ENCODE results near the gene ASPSCR1. TPM values are rescaled to one million over a fixed set of nuclear protein-coding genes. Genes with fewer than 3 reads are reported as not detected.
A peak's percentile ranks its signal among the peaks of the same experiment; 100 is the strongest.

ASPSCR1 gene
- total RNA-seq, 1 donor from 2014 or later: 30.4 TPM

DNA sequence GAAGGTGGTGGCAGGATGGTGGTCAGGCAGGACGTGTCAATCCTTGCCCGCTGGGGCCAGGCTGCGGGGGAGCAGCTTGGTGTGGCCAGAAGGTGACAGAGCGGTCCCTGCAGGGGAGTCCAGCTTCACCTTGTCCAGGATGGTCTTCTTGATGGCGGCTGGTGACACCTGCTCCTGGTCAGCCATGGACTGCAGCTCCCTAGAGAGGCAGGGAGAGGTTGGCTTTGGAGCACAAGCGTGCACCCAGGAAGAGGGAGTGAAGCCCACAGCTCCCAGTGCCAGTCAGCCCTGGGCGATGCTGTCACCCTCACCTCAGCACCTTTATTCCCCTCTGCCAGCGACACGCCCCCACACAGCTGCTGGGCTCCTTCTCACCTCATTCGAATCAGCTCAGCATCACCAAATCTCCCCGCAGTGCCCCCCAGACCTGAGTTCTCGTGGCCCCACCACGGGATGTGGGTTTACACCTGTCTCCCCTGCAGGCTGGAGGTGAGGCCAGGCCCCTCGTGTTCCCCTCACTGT, 44.2 kb upstream of the ASPSCR1 start:
- H3K27me3 Mint-ChIP-seq (ENCODE audit: low read depth): no peaks in the 10 kb centered on the region
- peaks cover 10% of the 10 kb centered on the region for H3K36me3 Mint-ChIP-seq (ENCODE audit: low read depth)
- no peak for TF ChIP-seq CTCF (IDR thresholded peaks at IDR 0.05)
- peaks cover 30% of the 10 kb centered on the region for H3K4me1 Mint-ChIP-seq (ENCODE audit: low read depth)
- peak; percentile 94 for DNase-seq (ENCODE audit: low spot score)
- no peak overlapping the region for H3K4me3 Mint-ChIP-seq (ENCODE audit: unreplicated experiment)
- no peak overlapping the region for H3K27ac Mint-ChIP-seq (ENCODE audit: unreplicated experiment)
- H3K9me3 Mint-ChIP-seq (ENCODE audit: low read depth): no peaks in the 10 kb centered on the region

DNA sequence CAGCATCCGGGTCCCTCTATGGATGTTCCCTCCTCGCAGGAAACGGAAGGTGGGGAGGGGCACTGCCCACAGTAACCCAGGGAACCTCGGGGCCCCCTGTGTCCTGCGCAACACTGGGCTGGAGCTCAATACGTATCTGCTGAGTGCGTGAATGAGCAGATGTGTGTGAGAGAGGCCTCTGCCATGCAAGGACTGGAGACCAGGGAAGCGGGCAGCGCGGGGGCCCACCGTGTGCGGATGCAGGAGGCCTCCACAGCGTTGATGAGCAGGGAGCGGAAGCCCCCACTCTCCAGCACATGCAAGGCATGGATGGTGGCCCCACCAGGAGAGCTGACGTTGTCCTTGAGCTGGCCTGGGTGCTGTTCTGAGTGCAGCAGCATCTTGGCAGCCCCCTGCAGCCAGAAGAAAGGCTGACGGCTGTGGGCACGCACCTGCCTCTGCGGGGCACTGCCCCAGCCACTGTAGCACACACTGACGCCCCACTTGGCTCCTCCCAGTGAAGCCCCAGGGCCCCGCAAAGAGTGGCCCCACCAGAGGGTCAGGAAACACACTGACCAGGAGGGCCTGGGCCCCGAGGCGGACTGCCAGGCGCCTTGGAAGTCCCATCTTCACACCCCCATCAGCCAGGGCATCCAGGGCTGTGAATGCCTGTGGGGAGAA, 43.2 kb upstream of the ASPSCR1 start:
- no peak for TF ChIP-seq CTCF (IDR thresholded peaks at IDR 0.05)
- Mint-ChIP-seq H3K4me1 (ENCODE audit: low read depth) (peaks cover 25% of the 10 kb centered on the region), H3K27me3 (ENCODE audit: low read depth) (no peaks in the 10 kb centered on the region), H3K4me3 (ENCODE audit: unreplicated experiment) (peak overlapping the region; percentile 4), H3K27ac (ENCODE audit: unreplicated experiment) (peak overlapping the region; percentile 36), H3K36me3 (ENCODE audit: low read depth) (peaks cover 10% of the 10 kb centered on the region), H3K9me3 (ENCODE audit: low read depth) (no peaks in the 10 kb centered on the region)
- DNase-seq (ENCODE audit: low spot score): peak; percentile 81

- no peaks in the 10 kb centered on the region for H3K27me3 Mint-ChIP-seq (ENCODE audit: low read depth)
- H3K27ac Mint-ChIP-seq (ENCODE audit: unreplicated experiment): no peak overlapping the region
- H3K36me3 Mint-ChIP-seq (ENCODE audit: low read depth): peaks cover 10% of the 10 kb centered on the region
- TF ChIP-seq CTCF (IDR thresholded peaks at IDR 0.05): no peak
- DNase-seq (ENCODE audit: low spot score): peak; percentile 91
- H3K4me1 Mint-ChIP-seq (ENCODE audit: low read depth): peaks cover 25% of the 10 kb centered on the region
- no peaks in the 10 kb centered on the region for H3K9me3 Mint-ChIP-seq (ENCODE audit: low read depth)
- peak overlapping the region; percentile 92 for H3K4me3 Mint-ChIP-seq (ENCODE audit: unreplicated experiment)
These were observed 42.4 kb upstream of the ASPSCR1 start for GRCh38 chr17:81934850-81935708.

- H3K9me3 Mint-ChIP-seq (ENCODE audit: low read depth): no peaks in the 10 kb centered on the region
These were observed 41.7 kb upstream of the ASPSCR1 start for GRCh38 chr17:81935709-81936084.

More at GRCh38 chr17:81935709-81936084, 41.7 kb upstream of the ASPSCR1 start:
- peak overlapping the region; percentile 92 for H3K4me3 Mint-ChIP-seq (ENCODE audit: unreplicated experiment)
- TF ChIP-seq CTCF (IDR thresholded peaks at IDR 0.05): no peak
- no peaks in the 10 kb centered on the region for H3K27me3 Mint-ChIP-seq (ENCODE audit: low read depth)
- no peak for DNase-seq (ENCODE audit: low spot score)
- H3K27ac Mint-ChIP-seq (ENCODE audit: unreplicated experiment): peak overlapping the region; percentile 51
- peaks cover 25% of the 10 kb centered on the region for H3K4me1 Mint-ChIP-seq (ENCODE audit: low read depth)
- H3K36me3 Mint-ChIP-seq (ENCODE audit: low read depth): peaks cover 10% of the 10 kb centered on the region

Data from chondrocyte (in vitro differentiated cells).